Cardiac muscle cell (in vitro differentiated cells and primary cell): ENCODE data around the gene UBQLN3. TPM values are rescaled to one million over a fixed set of nuclear protein-coding genes. Genes with fewer than 3 reads are reported as not detected.

Experiments used
- DNase-seq, 2 donors: peaks; one replicate each; pipeline versions ENCODE4 v3.0.0 to v3.0.0-alpha.2; 2010 to 2017; ENCODE audit warnings: low read depth in 1 of 2, low spot score in 1 of 2
- H3K27ac ChIP-seq: fragments of 200-600 bp; sonication (generic); 2 replicates; pipeline ENCODE4 v1.5.1; 2016
- H3K27me3 ChIP-seq: fragments of 200-600 bp; sonication (generic); 2 replicates; pipeline ENCODE4 v1.6.0; 2016; ENCODE audit warnings: control low read depth
- H3K36me3 ChIP-seq: fragments of 200-600 bp; sonication (generic); 2 replicates; pipeline ENCODE4 v1.5.1; 2016; ENCODE audit warnings: control low read depth
- H3K4me1 ChIP-seq: fragments of 200-600 bp; sonication (generic); 2 replicates; pipeline ENCODE4 v1.8.1; 2017; ENCODE audit warnings: low read depth, mild to moderate bottlenecking, mixed run types
- H3K4me3 ChIP-seq: fragments of 200-600 bp; sonication (generic); 2 replicates; pipeline ENCODE4 v1.5.1; 2016; ENCODE audit warnings: mild to moderate bottlenecking
- H3K9me3 ChIP-seq: fragments of 200-600 bp; sonication (generic); 2 replicates; pipeline ENCODE4 v1.5.1; 2017; ENCODE audit warnings: low read depth, mild to moderate bottlenecking, control low read depth
- CTCF ChIP-seq: IDR thresholded peaks from 2 replicates; pipeline ENCODE4 v1.5.1; 2012; ENCODE audit warnings: low read depth, mild to moderate bottlenecking, low read length
- polyA plus RNA-seq: library from polyadenylated mRNA; unstranded; fragments of >200 nt; fragmentation: Nextera tagmentation; extraction: Ambion mirVana; gene quantifications from 2 replicates; pipeline ENCODE4 v1.2.1, GENCODE V29; 2016
- total RNA-seq: library from RNA; depleted of rRNA; stranded (reverse); fragments of >200 nt; gene quantifications from 2 replicates; pipeline ENCODE4 v1.2.3, GENCODE V29; 2016

The UBQLN3 gene
- total and polyA plus RNA-seq, 2 experiments from 2014 or later, result 1.9 TPM; not detected in 1

- H3K27ac ChIP-seq, result no peak overlapping the region
- no peak for DNase-seq
- H3K36me3 ChIP-seq, result no peaks in the 10 kb centered on the region
- H3K4me3 ChIP-seq, result no peak overlapping the region
- no peaks in the 10 kb centered on the region for H3K9me3 ChIP-seq
- no peak for TF ChIP-seq CTCF
- no peaks in the 10 kb centered on the region for H3K27me3 ChIP-seq
- H3K4me1 ChIP-seq, result no peaks in the 10 kb centered on the region
Observed at GRCh38 chr11:5531053-5531831, 21.5 kb upstream of the UBQLN3 start.

GRCh38 chr11:5528495-5528894, 18.7 kb upstream of the UBQLN3 start:
- Histone ChIP-seq H3K27me3 (no peaks in the 10 kb centered on the region), H3K36me3 (no peaks in the 10 kb centered on the region), H3K27ac (no peak overlapping the region), H3K4me3 (no peak overlapping the region), H3K4me1 (no peaks in the 10 kb centered on the region), H3K9me3 (no peaks in the 10 kb centered on the region)
- no peak for TF ChIP-seq CTCF
- no peak for DNase-seq

GRCh38 chr11:5527716-5528115, 18.0 kb upstream of the UBQLN3 start:
- H3K27me3 ChIP-seq, result no peaks in the 10 kb centered on the region
- no peak for TF ChIP-seq CTCF

GRCh38 chr11:5524756-5525155, 15.0 kb upstream of the UBQLN3 start:
- H3K27ac ChIP-seq, result no peak overlapping the region
- H3K4me1 ChIP-seq, result no peaks in the 10 kb centered on the region
- H3K36me3 ChIP-seq, result no peaks in the 10 kb centered on the region
- H3K27me3 ChIP-seq, result no peaks in the 10 kb centered on the region
- H3K9me3 ChIP-seq, result no peaks in the 10 kb centered on the region
- H3K4me3 ChIP-seq, result no peak overlapping the region
- no peak for TF ChIP-seq CTCF
- DNase-seq, result no peak

More at GRCh38 chr11:5527716-5528115, 18.0 kb upstream of the UBQLN3 start:
- Histone ChIP-seq H3K4me3 (no peak overlapping the region), H3K36me3 (no peaks in the 10 kb centered on the region), H3K27ac (no peak overlapping the region), H3K4me1 (no peaks in the 10 kb centered on the region), H3K9me3 (no peaks in the 10 kb centered on the region)
- no peak for DNase-seq

GRCh38 chr11:5522308-5522707, 12.6 kb upstream of the UBQLN3 start:
- TF ChIP-seq CTCF, result no peak
- Histone ChIP-seq H3K27ac (no peak overlapping the region), H3K36me3 (no peaks in the 10 kb centered on the region), H3K27me3 (no peaks in the 10 kb centered on the region), H3K4me3 (no peak overlapping the region), H3K4me1 (no peaks in the 10 kb centered on the region), H3K9me3 (no peaks in the 10 kb centered on the region)
- no peak for DNase-seq
